ENCODE measurements around the gene APBB2.
A peak's percentile ranks its signal among the peaks of the same experiment; 100 is the strongest.

Gene APBB2

DNA sequence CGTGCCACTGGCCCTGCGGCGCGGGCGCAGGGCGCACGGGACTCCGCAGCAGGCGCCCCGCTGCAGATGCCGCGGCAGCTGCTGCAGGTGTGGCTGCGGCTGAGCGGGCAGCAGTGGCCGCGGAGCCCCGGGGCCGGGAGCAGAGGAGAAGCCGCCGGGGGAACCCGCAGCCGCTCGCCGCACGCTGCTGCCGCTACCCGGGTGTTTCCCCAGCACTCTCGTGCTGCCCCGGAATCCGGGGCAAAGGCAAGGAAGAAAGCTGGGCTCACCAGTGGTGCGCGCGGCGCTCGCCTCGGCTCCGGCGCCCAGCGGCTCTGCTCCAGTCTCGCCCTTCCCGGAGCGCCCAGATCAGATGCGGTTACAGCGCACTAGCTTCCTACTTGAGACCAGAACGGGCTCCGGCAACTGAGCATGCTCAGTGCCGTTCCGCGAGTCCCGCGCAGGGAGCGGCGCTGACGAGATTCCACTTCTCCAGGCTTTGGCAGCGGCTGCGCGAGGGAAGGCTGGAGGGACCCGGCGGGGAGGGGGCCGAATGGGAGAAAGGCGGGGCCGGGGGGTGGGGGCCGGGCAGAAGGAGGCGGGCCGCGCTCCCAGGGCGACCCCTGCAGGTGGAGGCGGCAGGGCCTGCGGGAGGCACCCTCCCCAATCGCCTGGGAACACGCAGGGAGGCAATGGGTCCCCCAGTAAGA, at the start of gene APBB2:
Gene APBB2, minus strand, starts transcription at position 407 of the 689 bp plus-strand sequence. CDS start 181,288 bp downstream, outside the sequence.
- peak; percentile 63 to 96 (median 92) for DNase-seq

DNA sequence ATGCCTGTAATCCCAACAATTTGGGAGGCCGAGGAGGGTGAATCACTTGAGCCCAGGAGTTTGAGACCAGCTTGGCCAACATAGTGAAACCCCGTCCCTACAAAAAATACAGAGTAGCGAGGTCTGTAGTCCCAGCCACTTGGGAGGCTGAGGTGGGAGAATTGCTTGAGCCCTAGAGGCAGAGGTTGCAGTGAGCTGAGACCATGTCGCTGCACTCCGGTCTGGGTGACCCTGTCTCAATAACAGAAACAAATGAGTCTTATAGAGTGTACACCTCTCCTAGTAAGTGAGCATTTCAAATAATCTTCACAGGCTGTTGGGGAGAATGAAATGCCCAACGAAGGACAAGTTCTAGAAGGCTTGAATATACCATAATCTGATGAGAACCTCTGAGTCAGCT, 47.9 kb upstream of the APBB2 start:
- no peak for DNase-seq

GRCh38 chr4:41260116-41260733, 45.9 kb upstream of the APBB2 start:
- DNase-seq: peak in 31 of 58 donors; percentile 1 to 55 (median 19)

DNA sequence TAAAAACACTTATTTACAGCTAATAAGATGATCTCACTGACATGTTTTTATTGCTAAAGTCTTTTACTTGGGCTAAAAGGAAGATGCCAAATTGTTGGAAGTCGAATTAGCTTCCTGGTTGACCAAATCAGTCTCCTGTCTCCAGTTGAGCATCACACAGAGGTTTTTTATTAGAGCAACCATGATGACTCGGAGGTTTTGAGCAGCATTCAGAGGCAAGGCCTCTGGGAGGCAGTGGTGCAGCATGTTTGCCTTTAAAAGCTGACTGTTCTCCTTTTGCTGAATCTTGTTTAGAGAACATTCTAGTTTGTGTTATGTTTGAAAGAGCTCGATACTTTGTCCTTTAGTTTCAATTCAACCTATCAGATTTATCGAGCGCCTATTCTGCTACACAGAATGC, 44.4 kb upstream of the APBB2 start:
- DNase-seq: peak in 45 of 58 donors; percentile 3 to 83 (median 30)

- DNase-seq: peak in 2 of 58 donors; percentile 22 to 25
Measured at GRCh38 chr4:41257906-41258305, 43.6 kb upstream of the APBB2 start.

GRCh38 chr4:41257257-41257901, 43.0 kb upstream of the APBB2 start:
- peak in 51 of 58 donors; percentile 12 to 82 (median 48) for DNase-seq

GRCh38 chr4:41256740-41257256, 42.5 kb upstream of the APBB2 start, which contains the start of gene UCHL1:
Gene UCHL1 (plus strand): TSS chr4:41256928. CDS start chr4:41256977, 49 bp downstream.
- DNase-seq: peak; percentile 19 to 95 (median 76)

DNA sequence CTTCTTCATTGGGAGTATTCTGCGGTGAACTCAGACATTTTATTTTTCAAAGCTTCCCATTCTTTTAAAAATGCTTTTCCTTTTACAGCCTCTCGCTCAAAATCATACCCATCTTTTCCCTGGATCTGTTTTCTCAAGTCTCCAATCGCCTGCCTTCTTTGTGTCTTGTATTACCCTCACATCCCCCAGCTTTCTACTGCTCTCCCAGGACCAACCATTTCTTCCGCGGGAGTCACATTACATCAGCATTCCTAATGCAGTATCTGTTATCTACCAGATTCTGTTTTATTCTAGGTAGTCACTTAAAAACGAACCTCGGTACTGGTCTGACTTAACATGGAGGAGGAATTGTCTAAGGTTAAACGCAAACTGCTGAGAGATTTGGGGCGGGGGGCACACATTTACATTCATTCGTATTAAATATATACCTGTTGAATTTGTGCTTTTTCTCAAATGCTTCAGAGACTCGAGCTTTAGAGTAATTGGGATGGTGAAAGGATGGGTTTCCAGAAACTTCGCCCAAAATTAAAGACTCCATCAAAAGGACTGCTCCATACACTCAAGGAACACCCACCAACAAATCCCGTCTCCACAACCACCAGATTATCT, 41.9 kb upstream of the APBB2 start:
- peak in 8 of 58 donors; percentile 9 to 56 (median 27) for DNase-seq

GRCh38 chr4:41245983-41246382, 31.6 kb upstream of the APBB2 start:
- no peak for DNase-seq

- no peak for DNase-seq
Measured at GRCh38 chr4:41241919-41242318, 27.6 kb upstream of the APBB2 start.

DNA sequence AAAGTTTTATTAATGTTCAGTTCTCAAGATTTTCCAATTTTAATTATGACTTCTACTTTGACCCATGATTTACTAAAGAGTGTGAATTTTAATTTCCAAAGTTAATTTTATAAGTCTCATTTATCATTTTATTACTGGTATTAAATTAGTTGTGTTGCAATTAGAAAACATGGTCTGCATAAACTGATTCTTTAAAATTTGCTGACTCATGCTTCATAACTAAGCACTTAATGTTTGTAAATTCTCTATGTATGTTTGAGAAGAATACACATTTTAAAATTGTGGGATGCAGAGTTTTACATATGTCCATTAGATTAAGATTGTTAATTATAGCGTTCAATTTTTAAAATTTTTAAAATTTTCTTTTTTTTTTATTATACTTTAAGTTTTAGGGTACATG, 22.2 kb upstream of the APBB2 start:
- DNase-seq: no peak

- no peak for DNase-seq
Measured at GRCh38 chr4:41236032-41236431, 21.7 kb upstream of the APBB2 start.

- no peak for DNase-seq
Measured at GRCh38 chr4:41232856-41233255, 18.5 kb upstream of the APBB2 start.

DNA sequence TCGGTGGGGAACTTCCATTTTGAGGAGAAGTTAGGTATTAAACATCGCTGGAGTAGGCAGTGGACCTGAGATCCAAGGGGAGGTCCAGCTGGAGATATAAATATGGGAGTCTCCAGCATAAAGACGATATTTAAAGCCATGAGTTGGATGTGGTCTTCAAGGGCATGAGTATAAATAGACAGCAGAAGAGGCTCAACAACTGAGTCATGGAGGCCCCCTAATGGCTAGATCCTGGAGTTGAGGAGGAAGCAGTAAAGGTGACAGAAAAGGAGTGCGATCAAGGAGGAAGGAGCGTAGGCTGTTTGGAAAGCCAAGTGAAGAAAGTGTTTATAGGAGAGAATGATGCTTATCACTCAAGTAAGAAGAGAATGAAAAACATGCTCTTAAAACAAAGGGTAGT, 18.1 kb upstream of the APBB2 start:
- no peak for DNase-seq

DNA sequence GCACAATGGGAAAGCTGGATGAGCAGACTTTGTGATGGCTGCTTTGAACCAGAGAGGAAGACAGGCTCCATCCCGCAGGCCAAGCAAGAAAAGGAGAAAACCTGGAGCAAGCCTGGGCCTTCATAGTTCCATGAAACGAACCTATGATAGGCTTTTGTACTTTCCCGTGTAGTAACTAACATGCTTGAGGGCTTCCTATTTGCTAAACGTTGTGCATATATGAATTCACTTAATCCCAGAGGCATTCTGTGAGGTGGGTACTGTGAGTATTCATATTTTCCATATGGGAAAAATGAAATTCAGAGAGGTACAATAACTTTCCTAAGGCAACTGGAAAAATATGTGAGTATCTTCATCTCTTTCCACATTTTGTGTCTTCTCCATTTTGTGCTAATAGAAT, 13.6 kb upstream of the APBB2 start:
- DNase-seq: no peak

DNA sequence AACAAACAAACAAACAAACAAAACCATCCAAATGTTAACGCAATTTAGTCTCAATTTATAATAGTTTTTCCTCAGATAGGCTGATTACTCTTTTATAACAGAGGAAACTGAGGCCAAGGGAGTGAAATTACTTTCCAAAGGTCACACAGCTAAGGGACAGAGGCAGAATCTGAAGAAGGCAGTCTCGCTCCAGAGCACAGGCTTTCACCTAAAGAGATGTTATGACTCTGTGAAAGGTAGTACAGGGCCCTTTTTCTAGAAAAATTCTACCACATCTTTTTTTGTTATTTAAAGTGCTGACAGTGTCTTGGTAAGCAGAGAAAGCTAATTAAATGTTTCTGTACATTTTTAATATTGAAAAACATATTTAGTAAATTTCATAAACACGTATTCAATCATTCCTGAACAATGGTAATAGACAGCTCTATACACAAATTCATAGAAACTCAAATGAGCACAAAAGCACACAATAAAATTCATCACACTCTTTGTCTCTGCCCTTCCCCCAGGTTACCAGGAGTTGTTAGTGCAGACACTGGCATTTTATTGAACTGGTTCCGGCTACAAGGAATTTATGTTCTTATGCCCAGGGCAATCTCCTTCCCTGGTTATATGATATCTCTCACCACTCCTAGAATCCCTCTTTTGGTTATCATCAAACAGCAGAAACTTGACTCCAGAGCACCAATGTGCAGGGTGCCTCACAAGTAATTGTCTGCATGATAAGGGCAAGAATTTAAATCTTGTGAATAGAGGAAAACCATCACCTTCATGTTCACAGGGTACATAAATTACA, 7.7 kb upstream of the APBB2 start:
- no peak for DNase-seq

GRCh38 chr4:41219421-41219950, 5.1 kb upstream of the APBB2 start:
- no peak for DNase-seq

- no peak for DNase-seq
Measured at GRCh38 chr4:41218703-41219102, 4.4 kb upstream of the APBB2 start.

DNA sequence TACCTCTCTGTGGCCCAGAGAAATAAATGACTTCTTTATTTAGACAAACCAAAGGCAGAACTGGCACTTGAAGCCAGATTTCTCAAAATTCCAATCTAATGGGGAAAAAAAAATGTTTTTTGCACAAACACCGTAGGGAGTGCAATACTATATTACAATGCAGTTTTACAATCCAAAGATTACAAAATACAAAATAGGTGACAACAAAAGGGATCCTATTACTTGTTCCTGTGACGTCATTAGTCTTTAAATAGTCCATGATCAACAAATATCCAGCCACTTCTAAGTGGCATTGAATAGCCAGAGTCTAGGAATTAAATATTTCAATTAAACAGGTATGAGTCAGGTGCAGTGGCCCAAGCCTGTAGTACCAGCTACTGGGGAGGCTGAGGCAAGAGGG, 3.0 kb upstream of the APBB2 start:
- no peak for DNase-seq

- no peak for DNase-seq
Measured at GRCh38 chr4:41217020-41217333, 2.6 kb upstream of the APBB2 start.

All from anterior cingulate cortex (tissue), 58 donors.